ENCODE results near the gene C7.

- TF ChIP-seq CTCF (IDR thresholded peaks at IDR 0.05), result no peak
- no peak for TF ChIP-seq POLR2A (IDR thresholded peaks at IDR 0.05)
Measured at GRCh38 chr5:40875958-40876357, 33.3 kb upstream of the C7 start.

Data from body of pancreas (tissue), 4 donors.